Kidney (tissue), 14 donors: ENCODE measurements around the gene EHD1. TPM values are rescaled to one million over a fixed set of nuclear protein-coding genes. Genes with fewer than 3 reads are reported as not detected.
A peak's percentile ranks its signal among the peaks of the same experiment; 100 is the strongest.

Experiments used
- DNase-seq, 5 donors: peaks; one replicate each; pipeline ENCODE4 v3.0.0-alpha.2; 2013 to 2020
- FAIRE-seq: peaks from 2 replicates; lab custom pipeline; 2012; peaks lifted over from hg19 to GRCh38; lab: Jason Lieb, UNC
- H3K27ac ChIP-seq, 2 donors: one replicate each; pipeline ENCODE4 v1.7.0; 2013; ENCODE audit warnings: low read depth in 2 of 2, low read length in 2 of 2, inconsistent platforms in 1 of 2
- H3K27me3 ChIP-seq: one replicate; pipeline ENCODE4 v1.7.1; 2013; ENCODE audit warnings: low read length, inconsistent platforms; ENCODE audit not compliant: control insufficient read depth, insufficient read depth
- H3K36me3 ChIP-seq, 3 donors: one replicate each; pipeline versions ENCODE4 v1.7.0 to v1.7.1; 2013; ENCODE audit warnings: low read length in 3 of 3, control low read depth in 1 of 3, inconsistent platforms in 1 of 3; ENCODE audit not compliant: insufficient read depth in 3 of 3, control insufficient read depth in 2 of 3
- H3K4me1 ChIP-seq, 3 donors: one replicate each; pipeline versions ENCODE4 v1.7.0 to v1.7.1; 2013; ENCODE audit warnings: low read length in 3 of 3, inconsistent platforms in 1 of 3, low read depth in 1 of 3; ENCODE audit not compliant: control insufficient read depth in 2 of 3, insufficient read depth in 2 of 3
- H3K4me3 ChIP-seq, 3 donors: one replicate each; pipeline versions ENCODE4 v1.7.0 to v1.8.1; 2013; ENCODE audit warnings: low read length in 3 of 3, control low read depth in 1 of 3, inconsistent platforms in 1 of 3
- H3K9ac ChIP-seq, 3 donors: one replicate each; pipeline versions ENCODE4 v1.7.0 to v1.7.1; 2013; ENCODE audit warnings: low read length in 3 of 3, control low read depth in 1 of 3, inconsistent platforms in 1 of 3
- H3K9me3 ChIP-seq, 3 donors: one replicate each; pipeline versions ENCODE4 v1.7.0 to v1.7.1; 2013; ENCODE audit warnings: low read length in 3 of 3, control low read depth in 1 of 3, inconsistent platforms in 1 of 3; ENCODE audit not compliant: control insufficient read depth in 2 of 3, insufficient read depth in 1 of 3
- CTCF ChIP-seq: IDR thresholded peaks from 3 replicates; pipeline ENCODE4 v1.5.1; 2012; ENCODE audit warnings: mild to moderate bottlenecking, moderate library complexity, borderline replicate concordance; ENCODE audit not compliant: insufficient read depth; ENCODE audit errors: extremely low read depth
- intact Hi-C: fragments of 100-400 bp; cut with DNase I; formaldehyde crosslinking; loops from one replicate; pipeline ENCODE4 v1.11.1; 2022
- polyA plus RNA-seq: library from polyadenylated mRNA; stranded (reverse); fragments of 350-450 nt; fragmentation: Illumina TruSeq; extraction: RNeasy Lipid Tissue Mini Kit (QIAGEN cat#74804); gene quantifications from one replicate; pipeline ENCODE4 v1.2.3, GENCODE V29; 2014; ENCODE audit warnings: low read depth, low replicate concordance; ENCODE audit not compliant: insufficient read depth
- total RNA-seq: library from RNA; stranded (reverse); fragmentation: NEBNext Ultra II Directional; extraction: Animal tissue kit (Norgen Biotek cat#: 25700); gene quantifications from one replicate; pipeline ENCODE4 v1.2.1, GENCODE V29; 2021
- donor health status: control.
- donor health status: control.
- donor health status: control.
- donor health status: control.
- donor health status: control.
- donor health status: DM: yes; HTN: yes; CAD: no.
- donor health status: Normal renal cell carcinoma (clear cell type).

The EHD1 gene
- total and polyA plus RNA-seq, 2 donors from 2014 or later: 48.9 to 76.1 TPM

DNA sequence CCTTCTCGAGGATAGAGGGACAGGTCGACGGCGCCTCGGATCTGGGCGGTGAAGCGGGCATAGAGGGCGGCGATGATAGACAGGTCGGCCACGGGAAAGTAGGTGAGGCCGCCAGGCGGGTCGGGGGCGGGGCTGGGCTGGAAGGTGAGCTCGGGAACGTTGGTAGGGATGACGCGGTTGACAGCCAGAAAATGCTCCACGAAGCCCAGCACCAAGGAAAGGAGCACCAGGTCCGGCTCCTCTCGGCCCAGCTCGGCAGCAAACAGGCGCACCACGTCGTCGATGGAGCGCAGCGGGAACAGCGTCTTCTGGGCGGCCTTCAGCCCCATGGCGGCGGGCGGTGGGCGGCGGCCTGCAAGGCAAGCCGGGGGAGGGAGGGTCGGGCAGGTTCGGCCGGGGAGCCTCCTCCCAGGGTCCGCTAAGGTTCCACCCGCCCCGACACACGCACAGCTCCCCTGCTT, 68.6 kb downstream of the EHD1 start:
- TF ChIP-seq CTCF: no peak
- no peak for FAIRE-seq
- Histone ChIP-seq H3K9me3 (no peaks in the 10 kb centered on the region), H3K27ac (peak overlapping the region in 1 of 2 donors; percentile 63), H3K36me3 (peaks cover 0 to 11% (median 5%) of the 10 kb centered on the region in 3 donors), H3K9ac (peak overlapping the region; percentile 16 to 61 (median 33)), H3K4me3 (peak overlapping the region; percentile 54 to 85 (median 64)), H3K4me1 (peaks cover 0 to 7% (median 4%) of the 10 kb centered on the region in 3 donors), H3K27me3 (no peaks in the 10 kb centered on the region)
- intact Hi-C loops: no loop called here
- DNase-seq: peak; percentile 47 to 83 (median 61)

- no peak for TF ChIP-seq CTCF
- H3K27ac ChIP-seq: no peak overlapping the region
- peaks cover 0 to 18% (median 12%) of the 10 kb centered on the region in 3 donors for H3K4me1 ChIP-seq
- H3K4me3 ChIP-seq: no peak overlapping the region
- H3K9ac ChIP-seq: no peak overlapping the region
- peak in 1 of 5 donors; percentile 32 for DNase-seq
- H3K36me3 ChIP-seq: peaks cover 0 to 11% (median 6%) of the 10 kb centered on the region in 3 donors
- intact Hi-C loops: no loop called here
- no peaks in the 10 kb centered on the region for H3K9me3 ChIP-seq
- H3K27me3 ChIP-seq: no peaks in the 10 kb centered on the region
- FAIRE-seq: no peak
Measured at GRCh38 chr11:64805481-64805880, 72.9 kb downstream of the EHD1 start.

- peak overlapping the region in 1 of 3 donors; percentile 69 for H3K4me3 ChIP-seq
- intact Hi-C loops: no loop called here
- FAIRE-seq: no peak
Measured at GRCh38 chr11:64804346-64805210, 73.8 kb downstream of the EHD1 start.

More at GRCh38 chr11:64804346-64805210, 73.8 kb downstream of the EHD1 start:
- no peak for TF ChIP-seq CTCF
- Histone ChIP-seq H3K27me3 (no peaks in the 10 kb centered on the region), H3K36me3 (peaks cover 0 to 11% (median 6%) of the 10 kb centered on the region in 3 donors), H3K4me1 (peaks cover 0 to 16% (median 12%) of the 10 kb centered on the region in 3 donors), H3K9me3 (no peaks in the 10 kb centered on the region), H3K27ac (peak overlapping the region; percentile 80 to 84), H3K9ac (peak overlapping the region in 1 of 3 donors; percentile 68)
- peak in 2 of 5 donors; percentile 63 to 79 for DNase-seq
